Right lobe of liver (tissue), 4 donors: Measurements from ENCODE around the gene PHOSPHO1.

Experiments used
- POLR2A ChIP-seq: fragments of 450-650 bp; IDR thresholded peaks from one replicate; pipeline ENCODE4 v1.6.1; 2017; ENCODE audit warnings: antibody characterized with exemption, mild to moderate bottlenecking
- TF ChIP-seq, protein P1 (sequence below), 4 donors: fragments of 200-600 bp in 3 of 4; fragments of 450-650 bp in 1 of 4; IDR thresholded peaks; one replicate each; pipeline versions ENCODE4 v1.5.1 to v1.8.0; 2016 to 2022; ENCODE audit warnings: antibody characterized with exemption in 4 of 4, mild to moderate bottlenecking in 2 of 4
- donor health status: DM: no; HTN: no; CAD: no.
- donor health status: DM: no; HTN: no; CAD: no.
- donor health status: DM: no; HTN: yes; CAD: no.

DNA sequence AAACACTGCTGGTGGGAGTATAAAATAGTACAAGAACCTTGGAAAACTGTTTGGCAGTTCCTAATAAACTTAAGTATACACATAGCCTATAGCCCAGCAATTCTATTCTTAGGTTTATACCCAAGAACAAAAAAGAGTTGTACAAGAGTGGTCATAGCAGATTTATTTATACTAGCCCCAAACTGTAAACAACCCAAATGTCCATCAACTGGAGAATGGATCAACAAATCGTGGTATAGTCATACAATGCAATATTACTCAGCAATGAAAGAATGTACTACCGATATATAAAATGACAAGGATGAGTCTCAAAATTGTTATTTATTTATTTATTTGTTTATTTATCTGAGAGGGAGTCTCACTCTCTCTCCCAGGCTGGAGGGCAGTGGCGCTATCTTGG is 43.3 kb downstream of the PHOSPHO1 start:
- TF ChIP-seq, protein P1, sequence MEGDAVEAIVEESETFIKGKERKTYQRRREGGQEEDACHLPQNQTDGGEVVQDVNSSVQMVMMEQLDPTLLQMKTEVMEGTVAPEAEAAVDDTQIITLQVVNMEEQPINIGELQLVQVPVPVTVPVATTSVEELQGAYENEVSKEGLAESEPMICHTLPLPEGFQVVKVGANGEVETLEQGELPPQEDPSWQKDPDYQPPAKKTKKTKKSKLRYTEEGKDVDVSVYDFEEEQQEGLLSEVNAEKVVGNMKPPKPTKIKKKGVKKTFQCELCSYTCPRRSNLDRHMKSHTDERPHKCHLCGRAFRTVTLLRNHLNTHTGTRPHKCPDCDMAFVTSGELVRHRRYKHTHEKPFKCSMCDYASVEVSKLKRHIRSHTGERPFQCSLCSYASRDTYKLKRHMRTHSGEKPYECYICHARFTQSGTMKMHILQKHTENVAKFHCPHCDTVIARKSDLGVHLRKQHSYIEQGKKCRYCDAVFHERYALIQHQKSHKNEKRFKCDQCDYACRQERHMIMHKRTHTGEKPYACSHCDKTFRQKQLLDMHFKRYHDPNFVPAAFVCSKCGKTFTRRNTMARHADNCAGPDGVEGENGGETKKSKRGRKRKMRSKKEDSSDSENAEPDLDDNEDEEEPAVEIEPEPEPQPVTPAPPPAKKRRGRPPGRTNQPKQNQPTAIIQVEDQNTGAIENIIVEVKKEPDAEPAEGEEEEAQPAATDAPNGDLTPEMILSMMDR (IDR thresholded peaks at IDR 0.05), result no peak
- no peak for TF ChIP-seq POLR2A
